Pancreas (tissue), 10 donors: Measurements from ENCODE around the gene CROCC2. TPM values are rescaled to one million over a fixed set of nuclear protein-coding genes. Genes with fewer than 3 reads are reported as not detected.

Experiments used
- ATAC-seq, 4 donors: fragments of 200-7000 bp; cut with Tn5 transposase; one replicate each; pipeline versions ENCODE4 v1.8.0 to v1.9.1; 2020; ENCODE audit warnings: mild to moderate bottlenecking in 4 of 4, moderate library complexity in 4 of 4
- DNase-seq, 6 donors: peaks; one replicate each; pipeline ENCODE4 v3.0.0-alpha.2; 2020
- FAIRE-seq: peaks from 2 replicates; lab custom pipeline; 2012; peaks lifted over from hg19 to GRCh38; lab: Jason Lieb, UNC
- H3K27ac ChIP-seq, 4 donors: fragments of 200-600 bp; sonication (generic); 1 replicate in 3 of 4; 2 replicates in 1 of 4; pipeline versions ENCODE4 v1.5.0 to v1.8.0; 2020
- H3K27me3 ChIP-seq, 4 donors: fragments of 200-600 bp; one replicate each; pipeline ENCODE4 v1.8.0; 2021
- H3K36me3 ChIP-seq, 3 donors: fragments of 200-600 bp; sonication (generic) in 1 of 3; one replicate each; pipeline versions ENCODE4 v1.5.0 to v1.8.0; 2020 to 2021
- H3K4me1 ChIP-seq, 3 donors: fragments of 200-600 bp; one replicate each; pipeline ENCODE4 v1.8.0; 2021
- H3K4me3 ChIP-seq, 4 donors: fragments of 200-600 bp; sonication (generic) in 2 of 4; one replicate each; pipeline versions ENCODE4 v1.5.0 to v1.8.0; 2020 to 2021
- H3K9me3 ChIP-seq, 4 donors: fragments of 200-600 bp; one replicate each; pipeline ENCODE4 v1.8.0; 2021
- CTCF ChIP-seq, 4 donors: fragments of 200-600 bp; sonication (generic) in 3 of 4; IDR thresholded peaks; one replicate each; pipeline versions ENCODE4 v1.5.0 to v1.8.0; 2021; ENCODE audit warnings: antibody characterized with exemption in 4 of 4
- WGBS, 2 donors: extraction: QIAGEN DNeasy Blood & Tissue Kit; methylation state at CpG; one replicate each; pipeline ENCODE4 v1.1.7; 2013; 5-methylcytosine and 5-hydroxymethylcytosine counted together
- intact Hi-C, 3 donors: fragments of 100-400 bp; cut with DNase I; formaldehyde crosslinking; loops; one replicate each; pipeline versions ENCODE4 v1.11.1 to v1.14.2; 2022
- polyA plus RNA-seq, 2 donors: library from polyadenylated mRNA; stranded (reverse); fragments of 200-250 nt; gene quantifications; one replicate each; pipeline ENCODE4 v1.2.3, GENCODE V29; 2013
- total RNA-seq, 6 donors: library from RNA; stranded (reverse); fragmentation: NEBNext Ultra II Directional in 4 of 6; extraction: Animal tissue kit (Norgen Biotek cat#: 25700) in 4 of 6; gene quantifications; one replicate each; pipeline versions ENCODE4 v1.2.1 to v1.2.4, GENCODE V29; 2021 to 2023
- donor health status: healthy with polysubstance abuse.
- donor health status: DM: no; HTN: no; CAD: no; lungs with moderate emphysema.
- donor health status: DM: no; HTN: no; CAD: no.
- donor health status: control.
- donor health status: control.
- donor health status: Bipolar disorder and iron deficiency.
- donor health status: DM: yes; HTN: yes; CAD: no.
- donor health status: DM: no; HTN: no; CAD: no.
- donor health status: DM: no; HTN: no; CAD: no.
- donor health status: DM: yes; HTN: yes; CAD: no.

Gene CROCC2
- total and polyA plus RNA-seq, 8 donors, result 0.04 to 0.05 (median 0.04) TPM; not detected in 5

GRCh38 chr2:240886023-240886565 lies 20.0 kb upstream of the CROCC2 start:
- H3K36me3 ChIP-seq, result no peaks in the 10 kb centered on the region
- H3K9me3 ChIP-seq, result no peaks in the 10 kb centered on the region
- no peak overlapping the region for H3K27ac ChIP-seq
- FAIRE-seq (no peak), DNase-seq (no peak), ATAC-seq (no peak)
- no peak for TF ChIP-seq CTCF (IDR thresholded peaks at IDR 0.05)
- H3K4me1 ChIP-seq, result no peaks in the 10 kb centered on the region
- H3K27me3 ChIP-seq, result no peaks in the 10 kb centered on the region
- intact Hi-C loops, result no loop called here
- 85 to 88% methylated on average over 5 of the region's 5 CpGs for WGBS, 2 donors
- no peak overlapping the region for H3K4me3 ChIP-seq

- 79 to 84% methylated on average over 17 to 18 of the region's 18 CpGs for WGBS, 2 donors
- DNase-seq, result peak in 5 of 6 donors; percentile 25 to 64 (median 48)
- H3K36me3 ChIP-seq, result no peaks in the 10 kb centered on the region
- peak; percentile 26 to 78 (median 57) for ATAC-seq
- H3K27me3 ChIP-seq, result no peaks in the 10 kb centered on the region
- TF ChIP-seq CTCF (IDR thresholded peaks at IDR 0.05), result no peak
- H3K4me1 ChIP-seq, result no peaks in the 10 kb centered on the region
- intact Hi-C loops, result no loop called here
- FAIRE-seq, result no peak
- H3K27ac ChIP-seq, result no peak overlapping the region
- H3K9me3 ChIP-seq, result no peaks in the 10 kb centered on the region
- no peak overlapping the region for H3K4me3 ChIP-seq
Observed at GRCh38 chr2:240886678-240887609, 19.2 kb upstream of the CROCC2 start.

DNA sequence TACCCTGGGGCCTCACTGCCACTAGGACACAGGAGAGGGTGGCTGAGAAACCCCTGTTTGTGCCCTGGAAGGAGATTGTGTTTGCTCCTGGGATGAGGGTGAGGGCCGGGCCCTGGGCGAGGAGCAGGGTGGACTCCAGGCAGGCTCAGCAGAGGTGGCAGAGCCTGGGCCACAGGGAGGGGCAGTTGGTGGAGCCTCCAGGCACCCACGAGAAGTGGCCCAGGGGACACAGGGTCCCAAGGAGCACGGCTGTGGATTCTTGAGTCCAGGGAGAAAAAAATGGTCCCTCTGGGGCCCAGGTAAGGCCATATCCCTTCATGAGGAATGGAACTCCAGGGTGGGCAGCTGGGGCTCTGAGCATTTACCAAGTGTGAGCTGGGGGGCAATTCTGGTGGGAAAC lies 18.5 kb upstream of the CROCC2 start:
- no peaks in the 10 kb centered on the region for H3K9me3 ChIP-seq
- ATAC-seq (no peak), DNase-seq (peak in 2 of 6 donors; percentile 33 to 40), FAIRE-seq (no peak)
- TF ChIP-seq CTCF (IDR thresholded peaks at IDR 0.05), result no peak
- H3K27ac ChIP-seq, result no peak overlapping the region
- intact Hi-C loops, result no loop called here
- no peaks in the 10 kb centered on the region for H3K36me3 ChIP-seq
- no peaks in the 10 kb centered on the region for H3K27me3 ChIP-seq
- H3K4me1 ChIP-seq, result no peaks in the 10 kb centered on the region
- WGBS, 2 donors, result 85 to 91% methylated on average over 4 of the region's 4 CpGs
- H3K4me3 ChIP-seq, result no peak overlapping the region

- Histone ChIP-seq H3K27me3 (no peaks in the 10 kb centered on the region), H3K9me3 (no peaks in the 10 kb centered on the region), H3K4me1 (no peaks in the 10 kb centered on the region), H3K4me3 (no peak overlapping the region), H3K36me3 (no peaks in the 10 kb centered on the region), H3K27ac (no peak overlapping the region)
- 91 to 95% methylated on average over 31 to 37 of the region's 37 CpGs for WGBS, 2 donors
- FAIRE-seq (no peak), ATAC-seq (no peak), DNase-seq (peak in 3 of 6 donors; percentile 17 to 61 (median 43))
- TF ChIP-seq CTCF (IDR thresholded peaks at IDR 0.05), result no peak
- intact Hi-C loops, result no loop called here
Observed at GRCh38 chr2:240888130-240888889, 17.8 kb upstream of the CROCC2 start.
